Astrocyte (in vitro differentiated cells and primary cell): ENCODE results near the gene DNAJB9. TPM values are rescaled to one million over a fixed set of nuclear protein-coding genes. Genes with fewer than 3 reads are reported as not detected.

ENCODE experiments used
- total RNA-seq: library from RNA; stranded (reverse); gene quantifications from 2 replicates; pipeline ENCODE4 v1.2.1, GENCODE V29; 2021

DNAJB9 gene
- total RNA-seq, 1 donor from 2014 or later = 25.2 TPM

Other genes with a start within 250 kb of the DNAJB9 start
- gene NRCAM, start 113.4 kb upstream of the DNAJB9 start, total RNA-seq = 7.9 and 9.3 TPM in 2 replicates
- gene PNPLA8, start 43.7 kb upstream of the DNAJB9 start, total RNA-seq = 21.3 and 23.1 TPM in 2 replicates
- gene THAP5, start 168 bp upstream of the DNAJB9 start, total RNA-seq = 18.8 and 21.9 TPM in 2 replicates